Stimulated activated CD8-positive, alpha-beta memory T cell treated with anti-CD3 and anti-CD28 coated beads, Interleukin-15, amount 100 ng/mL, for 1 hour (primary cell): ENCODE results near the gene TOX4.
"Not testable (repeated sequence)": the region's sequence is repeated elsewhere in the genome, so short reads cannot be mapped to it uniquely, and the experiment has no call there.

ENCODE experiments used
- DNase-seq: peaks from one replicate; pipeline ENCODE4 v3.0.0-alpha.2; 2020; ENCODE audit warnings: low read depth

The TOX4 gene

DNA sequence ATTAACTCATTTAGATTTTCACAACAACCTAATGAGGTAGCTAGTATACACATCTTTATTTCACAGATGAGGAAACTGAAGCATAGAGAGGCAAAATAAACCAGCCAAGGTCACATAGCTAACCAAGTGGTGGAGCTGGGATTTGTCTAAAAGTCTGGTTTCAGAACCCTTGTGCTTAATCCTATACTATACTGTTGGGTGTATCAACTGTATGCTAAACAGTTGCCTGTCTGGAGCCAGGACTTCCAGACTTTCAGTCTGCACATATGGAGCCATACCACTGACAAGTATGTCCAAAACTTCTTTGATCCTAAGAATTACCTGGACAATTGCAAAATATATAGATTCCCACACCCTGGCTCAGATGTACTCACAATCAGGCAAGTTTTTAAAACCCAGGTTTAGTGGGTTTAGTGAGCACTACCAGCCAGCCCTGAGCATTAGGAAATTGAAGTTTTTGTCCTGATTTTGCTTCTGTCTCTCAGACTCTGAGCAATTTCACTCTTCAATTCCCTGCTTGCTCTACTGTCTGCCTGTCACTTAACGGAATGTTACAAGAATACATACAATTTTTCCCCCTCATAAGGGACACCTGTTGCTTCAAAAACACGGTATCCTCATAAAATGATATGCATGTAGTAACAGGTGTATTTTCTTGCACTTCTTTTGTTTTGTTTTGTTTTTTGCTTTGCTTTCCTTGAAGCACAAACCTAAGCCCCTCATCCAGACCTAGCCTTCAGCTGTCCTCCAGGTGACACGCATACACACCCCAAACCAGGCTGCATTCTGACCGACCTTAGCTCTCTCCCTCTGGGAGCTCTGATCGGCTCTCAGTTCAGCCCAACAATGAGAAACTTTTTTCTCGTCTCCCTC, 58.8 kb downstream of the TOX4 start:
- no peak for DNase-seq

DNA sequence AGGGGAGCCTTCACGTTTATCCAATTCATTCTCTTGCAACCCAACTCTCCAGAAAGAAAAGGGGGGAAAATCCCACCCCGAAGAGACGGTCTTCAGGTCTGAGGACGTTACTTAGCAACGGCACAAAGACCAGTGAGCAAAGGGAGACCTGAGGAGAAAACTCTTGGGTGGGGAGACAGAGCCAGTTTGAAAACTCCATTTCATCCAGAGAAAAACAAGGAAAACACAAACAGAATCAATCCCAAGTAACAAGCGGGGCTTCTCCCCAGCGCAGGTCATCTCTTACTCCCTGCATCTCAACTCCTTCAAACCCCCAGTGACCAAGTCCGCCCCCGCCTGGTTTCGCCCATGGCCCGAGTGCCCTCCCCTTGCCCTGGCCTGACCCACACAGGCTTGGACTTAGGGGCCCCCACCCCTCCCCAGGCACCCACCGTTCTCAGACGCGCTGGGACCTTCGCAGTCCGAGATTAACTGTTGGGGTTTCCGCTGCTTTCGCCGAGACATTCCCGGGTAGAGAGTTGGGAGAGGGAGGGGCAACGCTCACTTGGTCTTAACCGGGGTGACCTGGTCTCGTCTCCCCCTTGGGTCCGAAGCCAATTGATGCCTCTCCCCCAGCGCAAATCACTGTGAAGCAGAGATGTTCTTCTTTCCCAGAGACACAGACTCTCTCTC, 59.6 kb downstream of the TOX4 start:
- DNase-seq, result no peak

GRCh38 chr14:21537090-21537424, 60.1 kb downstream of the TOX4 start:
- no peak for DNase-seq

DNA sequence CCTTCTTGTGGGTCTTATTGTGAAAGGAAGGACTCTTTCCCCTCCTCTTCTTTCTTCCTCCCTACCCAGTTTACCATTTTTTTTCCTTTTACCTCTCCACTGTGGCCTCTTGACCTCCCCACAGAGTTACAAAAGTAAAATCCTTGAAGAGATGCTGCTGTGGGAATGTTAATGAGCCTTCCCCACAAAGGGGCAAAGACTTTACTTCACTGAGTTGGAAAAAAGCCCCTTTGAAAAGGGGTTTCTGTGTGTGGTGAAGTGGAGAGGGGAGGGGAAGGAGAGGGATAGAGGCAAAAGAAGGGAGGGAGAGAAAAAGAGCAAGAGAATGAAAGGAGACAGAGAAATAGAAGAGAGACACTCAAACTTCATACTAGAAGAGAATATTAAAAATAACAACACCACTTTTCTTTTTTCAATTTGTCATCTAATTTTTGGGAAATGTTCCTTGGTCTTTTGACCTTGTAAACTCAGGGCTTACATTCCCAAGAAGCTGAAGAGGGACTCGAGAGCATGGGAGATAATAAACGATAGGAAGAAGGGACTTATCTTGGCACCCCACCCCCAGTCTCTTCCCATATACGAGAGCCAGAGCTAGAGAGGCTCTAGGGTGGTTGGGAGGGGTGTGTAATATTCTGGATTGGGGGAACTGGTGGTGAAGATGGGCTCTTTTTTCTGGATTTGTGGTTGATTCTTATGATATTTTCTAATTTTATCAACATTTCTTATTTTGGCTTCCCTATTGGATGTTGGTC, 62.4 kb downstream of the TOX4 start:
- no peak for DNase-seq

- no peak for DNase-seq
These were observed 64.5 kb downstream of the TOX4 start for GRCh38 chr14:21541413-21542074.

- no peak for DNase-seq
These were observed 66.5 kb downstream of the TOX4 start for GRCh38 chr14:21543521-21543960.

- no peak for DNase-seq
These were observed 67.0 kb downstream of the TOX4 start for GRCh38 chr14:21543963-21544362.

- DNase-seq, result not testable (repeated sequence)
These were observed 67.6 kb downstream of the TOX4 start for GRCh38 chr14:21544588-21544987.
